Measurements from ENCODE around the gene FADS6.
A peak's percentile ranks its signal among the peaks of the same experiment; 100 is the strongest.

FADS6 gene

GRCh38 chr17:74863420-74864296 lies 29.8 kb downstream of the FADS6 start (continued):
- TF ChIP-seq POU6F1 (CRISPR knock-in tag; IDR thresholded peaks at IDR 0.05; ENCODE audit: borderline replicate concordance, low read depth) (no peak), CSRNP3 (CRISPR knock-in tag; IDR thresholded peaks at IDR 0.05) (no peak), BACH2 (CRISPR knock-in tag; IDR thresholded peaks at IDR 0.05; ENCODE audit: borderline replicate concordance) (no peak), ZNF8 (CRISPR knock-in tag; IDR thresholded peaks at IDR 0.05) (no peak)

GRCh38 chr17:74862919-74863318 lies 30.5 kb downstream of the FADS6 start:
- no peak for ATAC-seq
- no peak for TF ChIP-seq ZNF565 (CRISPR knock-in tag; conservative IDR thresholded peaks at IDR 0.05; ENCODE audit: low read depth)
- TF ChIP-seq ZFP30 (CRISPR knock-in tag; IDR thresholded peaks at IDR 0.05), result no peak
- TF ChIP-seq ISL1 (CRISPR knock-in tag; IDR thresholded peaks at IDR 0.05), result no peak
- no peak for TF ChIP-seq GLIS3 (CRISPR knock-in tag; IDR thresholded peaks at IDR 0.05)
- TF ChIP-seq PATZ1 (CRISPR knock-in tag; IDR thresholded peaks at IDR 0.05; ENCODE audit: borderline replicate concordance), result no peak
- TF ChIP-seq TOX (CRISPR knock-in tag; IDR thresholded peaks at IDR 0.05; ENCODE audit: borderline replicate concordance), result no peak
- TF ChIP-seq ZC3H10 (CRISPR knock-in tag; IDR thresholded peaks at IDR 0.05), result no peak
- no peak for TF ChIP-seq ZNF70 (CRISPR knock-in tag; IDR thresholded peaks at IDR 0.05)
- no peak for TF ChIP-seq ZNF8 (CRISPR knock-in tag; IDR thresholded peaks at IDR 0.05)
- no peak for TF ChIP-seq PPARA (CRISPR knock-in tag; IDR thresholded peaks at IDR 0.05; ENCODE audit: borderline replicate concordance)
- TF ChIP-seq ESRRG (CRISPR knock-in tag; IDR thresholded peaks at IDR 0.05), result no peak
- TF ChIP-seq POU6F1 (CRISPR knock-in tag; IDR thresholded peaks at IDR 0.05; ENCODE audit: borderline replicate concordance, low read depth), result no peak

- peak; percentile 72 for ATAC-seq
These were observed 31.1 kb downstream of the FADS6 start for GRCh38 chr17:74862108-74862901.

More at GRCh38 chr17:74862108-74862901, 31.1 kb downstream of the FADS6 start:
- TF ChIP-seq CREB5 (CRISPR knock-in tag; IDR thresholded peaks at IDR 0.05; ENCODE audit: low read depth) (no peak), TOX (CRISPR knock-in tag; IDR thresholded peaks at IDR 0.05; ENCODE audit: borderline replicate concordance) (no peak), ZC3H10 (CRISPR knock-in tag; IDR thresholded peaks at IDR 0.05) (no peak), POU6F1 (CRISPR knock-in tag; IDR thresholded peaks at IDR 0.05; ENCODE audit: borderline replicate concordance, low read depth) (no peak), BACH2 (CRISPR knock-in tag; IDR thresholded peaks at IDR 0.05; ENCODE audit: borderline replicate concordance) (no peak), CSRNP3 (CRISPR knock-in tag; IDR thresholded peaks at IDR 0.05) (no peak), CSDC2 (CRISPR knock-in tag; IDR thresholded peaks at IDR 0.05) (no peak), ZNF565 (CRISPR knock-in tag; conservative IDR thresholded peaks at IDR 0.05; ENCODE audit: low read depth) (no peak), PATZ1 (CRISPR knock-in tag; IDR thresholded peaks at IDR 0.05; ENCODE audit: borderline replicate concordance) (no peak), GLIS3 (CRISPR knock-in tag; IDR thresholded peaks at IDR 0.05) (no peak), ESRRG (CRISPR knock-in tag; IDR thresholded peaks at IDR 0.05) (no peak), PPARA (CRISPR knock-in tag; IDR thresholded peaks at IDR 0.05; ENCODE audit: borderline replicate concordance) (no peak), SNAI2 (CRISPR knock-in tag; IDR thresholded peaks at IDR 0.05) (no peak)

Measured in SK-N-SH treated with all-trans-retinoic acid at 6 μM for 48 hours (cell line).